ENCODE data around the gene PMEPA1. TPM values are rescaled to one million over a fixed set of nuclear protein-coding genes. Genes with fewer than 3 reads are reported as not detected.

The PMEPA1 gene
- total RNA-seq, 2 donors from 2014 or later, result 96.5 to 245 TPM

GRCh38 chr20:57754190-57754589 is 44.4 kb upstream of the PMEPA1 start:
- Histone ChIP-seq H3K36me3 (no peaks in the 10 kb centered on the region), H3K27ac (peak overlapping the region; percentile 53 to 93), H3K4me1 (replicated peaks) (peaks cover 10% of the 10 kb centered on the region), H3K4me3 (no peak overlapping the region), H3K27me3 (replicated peaks; ENCODE audit: insufficient read depth) (no peaks in the 10 kb centered on the region), H3K9me3 (no peaks in the 10 kb centered on the region)
- TF ChIP-seq, protein P1, sequence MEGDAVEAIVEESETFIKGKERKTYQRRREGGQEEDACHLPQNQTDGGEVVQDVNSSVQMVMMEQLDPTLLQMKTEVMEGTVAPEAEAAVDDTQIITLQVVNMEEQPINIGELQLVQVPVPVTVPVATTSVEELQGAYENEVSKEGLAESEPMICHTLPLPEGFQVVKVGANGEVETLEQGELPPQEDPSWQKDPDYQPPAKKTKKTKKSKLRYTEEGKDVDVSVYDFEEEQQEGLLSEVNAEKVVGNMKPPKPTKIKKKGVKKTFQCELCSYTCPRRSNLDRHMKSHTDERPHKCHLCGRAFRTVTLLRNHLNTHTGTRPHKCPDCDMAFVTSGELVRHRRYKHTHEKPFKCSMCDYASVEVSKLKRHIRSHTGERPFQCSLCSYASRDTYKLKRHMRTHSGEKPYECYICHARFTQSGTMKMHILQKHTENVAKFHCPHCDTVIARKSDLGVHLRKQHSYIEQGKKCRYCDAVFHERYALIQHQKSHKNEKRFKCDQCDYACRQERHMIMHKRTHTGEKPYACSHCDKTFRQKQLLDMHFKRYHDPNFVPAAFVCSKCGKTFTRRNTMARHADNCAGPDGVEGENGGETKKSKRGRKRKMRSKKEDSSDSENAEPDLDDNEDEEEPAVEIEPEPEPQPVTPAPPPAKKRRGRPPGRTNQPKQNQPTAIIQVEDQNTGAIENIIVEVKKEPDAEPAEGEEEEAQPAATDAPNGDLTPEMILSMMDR (IDR thresholded peaks at IDR 0.05), result no peak
- TF ChIP-seq POLR2AphosphoS5 (IDR thresholded peaks at IDR 0.05) (no peak), POLR2A (IDR thresholded peaks at IDR 0.05) (no peak)
- no peak for DNase-seq (ENCODE audit: low spot score)
- intact Hi-C loops (cut with DNase I), result no loop called here
- 57% methylated on average over 3 of the region's 3 CpGs for WGBS

GRCh38 chr20:57753332-57754164 is 43.7 kb upstream of the PMEPA1 start:
- Histone ChIP-seq H3K27me3 (replicated peaks; ENCODE audit: insufficient read depth) (no peaks in the 10 kb centered on the region), H3K27ac (peak overlapping the region; percentile 53 to 93), H3K36me3 (no peaks in the 10 kb centered on the region), H3K9me3 (no peaks in the 10 kb centered on the region), H3K4me1 (replicated peaks) (peaks cover 17% of the 10 kb centered on the region), H3K4me3 (no peak overlapping the region)
- no peak for DNase-seq (ENCODE audit: low spot score)
- no peak for TF ChIP-seq POLR2AphosphoS5 (IDR thresholded peaks at IDR 0.05)
- TF ChIP-seq, protein P1 (IDR thresholded peaks at IDR 0.05), result no peak
- TF ChIP-seq POLR2A (IDR thresholded peaks at IDR 0.05), result no peak
- WGBS, result 64% methylated on average over 14 of the region's 14 CpGs
- intact Hi-C loops (cut with DNase I), result no loop called here

GRCh38 chr20:57751411-57751810 is 41.6 kb upstream of the PMEPA1 start:
- WGBS, result 80% methylated on average over 5 of the region's 5 CpGs
- Histone ChIP-seq H3K27ac (peak overlapping the region in 1 of 2 donors; percentile 32), H3K4me3 (no peak overlapping the region), H3K4me1 (replicated peaks) (peaks cover 15% of the 10 kb centered on the region), H3K27me3 (replicated peaks; ENCODE audit: insufficient read depth) (no peaks in the 10 kb centered on the region), H3K36me3 (no peaks in the 10 kb centered on the region), H3K9me3 (no peaks in the 10 kb centered on the region)
- TF ChIP-seq POLR2A (IDR thresholded peaks at IDR 0.05), result no peak
- TF ChIP-seq, protein P1 (IDR thresholded peaks at IDR 0.05), result no peak
- no peak for TF ChIP-seq POLR2AphosphoS5 (IDR thresholded peaks at IDR 0.05)
- DNase-seq (ENCODE audit: low spot score), result no peak
- intact Hi-C loops (cut with DNase I), result no loop called here

GRCh38 chr20:57749869-57750268 is 40.1 kb upstream of the PMEPA1 start:
- H3K4me1 ChIP-seq (replicated peaks), result peaks cover 15% of the 10 kb centered on the region
- DNase-seq (ENCODE audit: low spot score), result no peak
- intact Hi-C loops (cut with DNase I), result loop anchor here (2.0 kb wide), 1 partner anchor 31 kb away; no protein-coding TSS in a partner anchor
- H3K4me3 ChIP-seq, result no peak overlapping the region
- no peaks in the 10 kb centered on the region for H3K9me3 ChIP-seq
- WGBS, result 51% methylated on average over 7 of the region's 7 CpGs
- no peaks in the 10 kb centered on the region for H3K27me3 ChIP-seq (replicated peaks; ENCODE audit: insufficient read depth)
- no peaks in the 10 kb centered on the region for H3K36me3 ChIP-seq
- H3K27ac ChIP-seq, result peak overlapping the region; percentile 80 to 82
- no peak for TF ChIP-seq POLR2A (IDR thresholded peaks at IDR 0.05)
- TF ChIP-seq, protein P1 (IDR thresholded peaks at IDR 0.05), result no peak
- no peak for TF ChIP-seq POLR2AphosphoS5 (IDR thresholded peaks at IDR 0.05)
